Neural cell (in vitro differentiated cells): ENCODE results near the gene FAM110A. TPM values are rescaled to one million over a fixed set of nuclear protein-coding genes. Genes with fewer than 3 reads are reported as not detected.

Source experiments
- H2AFZ ChIP-seq: fragments of 200-600, 300-800 bp; sonication (generic), shearing (Covaris generic); 2 replicates; pipeline ENCODE4 v1.6.0; 2014; ENCODE audit warnings: low read depth, mild to moderate bottlenecking, antibody characterized with exemption, low read length, moderate library complexity
- H3F3A ChIP-seq: fragments of 200-600 bp; shearing (Covaris generic); 2 replicates; pipeline ENCODE4 v1.6.1; 2016; ENCODE audit warnings: mild to moderate bottlenecking, moderate library complexity, mixed read lengths, antibody characterized with exemption, low read length; ENCODE audit not compliant: insufficient read depth, poor library complexity, severe bottlenecking
- H3K27ac ChIP-seq: fragments of 200-600, 300-800 bp; sonication (generic), shearing (Covaris generic); 2 replicates; pipeline ENCODE4 v1.5.1; 2014; ENCODE audit warnings: mild to moderate bottlenecking, low read length, moderate library complexity
- H3K27me3 ChIP-seq: fragments of 300-800, 200-600 bp; sonication (generic), shearing (Covaris generic); 2 replicates; pipeline ENCODE4 v1.6.0; 2014; ENCODE audit warnings: mild to moderate bottlenecking, low read depth, low read length, moderate library complexity; ENCODE audit not compliant: insufficient read depth
- H3K36me3 ChIP-seq: fragments of 300-800, 200-600 bp; sonication (generic), shearing (Covaris generic); 2 replicates; pipeline ENCODE4 v1.5.1; 2014; ENCODE audit warnings: mild to moderate bottlenecking, antibody characterized with exemption, low read length, moderate library complexity; ENCODE audit not compliant: insufficient read depth
- H3K4me2 ChIP-seq: fragments of 300-800, 200-600 bp; sonication (generic), shearing (Covaris generic); 2 replicates; pipeline ENCODE4 v1.6.0; 2014; ENCODE audit warnings: mild to moderate bottlenecking, low read length
- H3K4me3 ChIP-seq: fragments of 300-800, 200-600 bp; sonication (generic), shearing (Covaris generic); 2 replicates; pipeline ENCODE4 v1.5.1; 2014; ENCODE audit warnings: mild to moderate bottlenecking, low read length, moderate library complexity
- H3K79me2 ChIP-seq: fragments of 200-600 bp; shearing (Covaris generic); replicated peaks from 2 replicates; pipeline ENCODE4 v1.6.0; 2014; ENCODE audit warnings: mild to moderate bottlenecking, low read length, moderate library complexity; ENCODE audit not compliant: insufficient read depth
- H3K9ac ChIP-seq: fragments of 300-800, 200-600 bp; sonication (generic), shearing (Covaris generic); 2 replicates; pipeline ENCODE4 v1.6.1; 2016; ENCODE audit warnings: mild to moderate bottlenecking, low read length, mixed read lengths
- H3K9me2 ChIP-seq: fragments of 200-600 bp; shearing (Covaris generic); 2 replicates; pipeline ENCODE4 v1.6.1; 2016; ENCODE audit warnings: mild to moderate bottlenecking, low read length, mixed read lengths; ENCODE audit not compliant: insufficient read depth
- H3K9me3 ChIP-seq: fragments of 200-600, 300-800 bp; sonication (generic), shearing (Covaris generic); 2 replicates; pipeline ENCODE4 v1.6.1; 2016; ENCODE audit warnings: mild to moderate bottlenecking, mixed run types, low read length, moderate library complexity, mixed read lengths
- H4K20me1 ChIP-seq: fragments of 200-600 bp; shearing (Covaris generic); 2 replicates; pipeline ENCODE4 v1.6.1; 2016; ENCODE audit warnings: mild to moderate bottlenecking, mixed run types; ENCODE audit not compliant: insufficient read depth
- CTCF ChIP-seq: fragments of 450-650 bp; IDR thresholded peaks from 2 replicates; pipeline ENCODE4 v1.5.1; 2014; ENCODE audit warnings: antibody characterized with exemption, mild to moderate bottlenecking, moderate library complexity; ENCODE audit not compliant: poor library complexity, severe bottlenecking
- EP300 ChIP-seq: fragments of 450-650 bp; conservative IDR thresholded peaks from 2 replicates; pipeline ENCODE4 v1.6.1; 2014; ENCODE audit warnings: antibody characterized with exemption, mild to moderate bottlenecking, moderate library complexity; ENCODE audit not compliant: poor library complexity, severe bottlenecking
- EZH2 ChIP-seq: fragments of 200-600, 300-800 bp; shearing (Covaris generic), sonication (generic); IDR thresholded peaks from 2 replicates; pipeline ENCODE4 v1.6.1; 2014; ENCODE audit warnings: antibody characterized with exemption, low read length, borderline replicate concordance, mild to moderate bottlenecking; ENCODE audit not compliant: insufficient read depth, poor library complexity, severe bottlenecking
- MXI1 ChIP-seq: fragments of 450-650 bp; conservative IDR thresholded peaks from 2 replicates; pipeline ENCODE4 v1.6.1; 2014; ENCODE audit warnings: antibody characterized with exemption, mild to moderate bottlenecking; ENCODE audit not compliant: poor library complexity, severe bottlenecking
- POLR2AphosphoS5 ChIP-seq: IDR thresholded peaks from 2 replicates; pipeline ENCODE4 v1.6.1; 2012
- RAD21 ChIP-seq: fragments of 450-650 bp; conservative IDR thresholded peaks from 2 replicates; pipeline ENCODE4 v1.6.1; 2014; ENCODE audit warnings: antibody characterized with exemption, mild to moderate bottlenecking, moderate library complexity
- REST ChIP-seq: IDR thresholded peaks from 2 replicates; pipeline ENCODE4 v1.6.1; 2012; ENCODE audit warnings: borderline replicate concordance
- SMC3 ChIP-seq: fragments of 450-650 bp; conservative IDR thresholded peaks from 2 replicates; pipeline ENCODE4 v1.6.1; 2014; ENCODE audit warnings: antibody characterized with exemption, mild to moderate bottlenecking, moderate library complexity; ENCODE audit not compliant: poor library complexity
- TAF1 ChIP-seq: IDR thresholded peaks from 2 replicates; pipeline ENCODE4 v1.6.1; 2012; ENCODE audit warnings: low read depth
- polyA plus RNA-seq: library from polyadenylated mRNA; depleted of rRNA; stranded (reverse); fragments of >200 nt; gene quantifications from 2 replicates; pipeline ENCODE4 v1.2.3, GENCODE V29; 2014

Gene FAM110A
- polyA plus RNA-seq, 1 donor from 2014 or later = 5.8 TPM

- H3K9me2 ChIP-seq = no peaks in the 10 kb centered on the region
- no peaks in the 10 kb centered on the region for H4K20me1 ChIP-seq
- no peaks in the 10 kb centered on the region for H3F3A ChIP-seq
- H3K9ac ChIP-seq = no peak overlapping the region
- no peaks in the 10 kb centered on the region for H3K36me3 ChIP-seq
- H3K4me3 ChIP-seq = no peak overlapping the region
- no peak overlapping the region for H2AFZ ChIP-seq
- H3K27me3 ChIP-seq = peaks cover 11% of the 10 kb centered on the region
- TF ChIP-seq RAD21 (no peak), POLR2AphosphoS5 (no peak), EZH2 (no peak), EP300 (no peak), REST (no peak), MXI1 (no peak), TAF1 (no peak), CTCF (no peak), SMC3 (no peak)
- H3K4me2 ChIP-seq = no peak overlapping the region
- no peak overlapping the region for H3K27ac ChIP-seq
- no peaks in the 10 kb centered on the region for H3K79me2 ChIP-seq
- no peaks in the 10 kb centered on the region for H3K9me3 ChIP-seq
Observed at GRCh38 chr20:881783-882144, 48.2 kb downstream of the FAM110A start.

GRCh38 chr20:884983-885952 is 51.8 kb downstream of the FAM110A start:
- Histone ChIP-seq H3K9ac (peak overlapping the region; percentile 26), H3K36me3 (no peaks in the 10 kb centered on the region), H3K79me2 (no peaks in the 10 kb centered on the region), H4K20me1 (no peaks in the 10 kb centered on the region), H3K27ac (no peak overlapping the region), H2AFZ (no peak overlapping the region), H3F3A (no peaks in the 10 kb centered on the region), H3K4me3 (peak overlapping the region; percentile 51), H3K27me3 (peaks cover 3% of the 10 kb centered on the region), H3K9me3 (no peaks in the 10 kb centered on the region), H3K4me2 (no peak overlapping the region), H3K9me2 (no peaks in the 10 kb centered on the region)
- TF ChIP-seq SMC3 = peak; percentile 24
- TF ChIP-seq TAF1 = no peak
